ENCODE measurements around the gene CES2. TPM values are rescaled to one million over a fixed set of nuclear protein-coding genes. Genes with fewer than 3 reads are reported as not detected.
"Not testable (repeated sequence)": the region's sequence is repeated elsewhere in the genome, so short reads cannot be mapped to it uniquely, and the experiment has no call there.

CES2 gene
- polyA plus RNA-seq, 10 donors, result 22.3 to 28.6 (median 26.0) TPM

DNA sequence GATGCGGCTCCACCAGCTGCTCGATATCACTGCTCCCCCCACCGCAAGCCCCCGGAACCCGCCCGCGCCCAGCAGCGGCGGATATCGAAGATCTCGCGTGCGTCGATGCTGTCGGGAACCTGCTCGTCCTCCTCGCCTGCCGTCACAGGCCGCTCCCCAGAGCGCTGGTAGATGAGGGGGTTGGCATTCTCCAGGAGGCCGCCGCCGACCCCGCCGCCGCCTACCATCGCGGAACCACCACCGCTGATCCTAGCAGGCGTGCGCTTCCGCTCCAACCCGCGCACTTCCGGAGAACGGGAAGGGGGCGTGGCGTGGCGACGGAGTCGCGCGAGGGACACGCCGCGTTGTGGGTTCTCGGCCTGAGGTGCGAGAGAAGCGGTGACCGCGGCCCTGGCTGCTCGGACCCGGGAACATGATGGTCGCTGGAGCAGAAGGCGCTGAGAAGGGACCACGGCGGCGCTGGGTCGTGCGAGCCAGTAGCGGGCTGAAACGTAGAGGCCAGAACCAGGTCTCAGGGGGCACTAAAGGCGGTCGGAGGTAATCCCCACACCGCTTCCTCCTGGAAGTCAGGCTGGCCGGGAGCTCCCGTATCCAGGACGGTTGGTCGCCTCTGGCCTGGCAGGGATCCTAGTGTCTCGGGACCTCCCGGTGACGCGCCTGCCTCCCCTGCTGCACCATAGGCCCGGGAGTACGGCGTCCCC, 1.0 kb upstream of the CES2 start, which contains the start of gene CIAO2B:
TSS of gene CIAO2B (minus strand) at position 265 of the 701 bp plus-strand sequence. CDS start at position 227, 38 bp downstream.
- DNase-seq, result peak; percentile 83 to 98 (median 96)

DNA sequence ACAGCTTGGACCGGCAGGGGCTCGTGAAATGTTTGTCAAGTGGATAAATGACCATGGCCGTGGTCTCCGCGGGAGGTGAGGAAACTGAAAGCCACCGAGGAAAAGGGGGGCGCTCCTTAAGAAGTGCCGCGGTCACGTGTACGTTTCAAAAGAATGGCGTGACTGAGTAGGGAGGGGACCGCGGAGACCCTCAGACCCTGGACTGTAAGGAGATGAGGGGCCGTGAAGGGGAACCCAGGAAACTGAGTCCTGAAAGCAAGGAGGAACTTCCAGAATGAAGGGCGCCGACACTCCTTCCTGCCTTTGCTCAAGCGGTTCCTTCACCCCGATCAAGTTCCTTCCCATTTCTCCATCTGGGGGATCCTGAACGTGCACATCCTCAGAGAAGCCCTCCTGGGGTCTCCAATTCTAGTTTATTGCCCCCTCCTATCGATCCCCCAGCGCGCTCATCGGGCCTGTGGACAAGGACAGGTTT, 440 bp upstream of the CES2 start:
- DNase-seq, result peak in 1 of 3 donors; percentile 41

DNA sequence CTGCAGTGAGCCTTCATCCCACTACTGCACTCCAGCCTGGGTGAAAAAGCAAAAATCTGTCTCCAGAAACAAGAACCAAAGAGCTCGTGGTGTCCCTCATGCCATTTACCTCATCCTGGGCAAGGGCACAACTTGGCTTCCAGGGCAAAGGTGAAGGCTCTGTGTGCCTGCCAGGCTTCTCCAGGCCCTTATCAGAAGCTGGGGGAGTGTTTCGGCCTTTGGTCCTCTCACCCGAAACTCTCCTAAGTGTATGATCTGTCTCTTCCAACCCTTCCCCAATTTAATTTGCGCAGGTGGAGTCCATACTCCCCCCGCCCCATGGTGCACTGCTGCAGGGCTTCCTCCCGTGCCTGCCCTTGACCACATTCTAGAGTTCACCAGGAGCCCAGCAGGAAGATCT, 1.1 kb downstream of the CES2 start:
- no peak for DNase-seq

GRCh38 chr16:66936889-66937554, 1.7 kb downstream of the CES2 start:
- DNase-seq, result no peak

GRCh38 chr16:66937725-66938337, 2.5 kb downstream of the CES2 start:
- no peak for DNase-seq

- DNase-seq, result no peak
Measured at GRCh38 chr16:66939366-66939765, 4.0 kb downstream of the CES2 start.

DNA sequence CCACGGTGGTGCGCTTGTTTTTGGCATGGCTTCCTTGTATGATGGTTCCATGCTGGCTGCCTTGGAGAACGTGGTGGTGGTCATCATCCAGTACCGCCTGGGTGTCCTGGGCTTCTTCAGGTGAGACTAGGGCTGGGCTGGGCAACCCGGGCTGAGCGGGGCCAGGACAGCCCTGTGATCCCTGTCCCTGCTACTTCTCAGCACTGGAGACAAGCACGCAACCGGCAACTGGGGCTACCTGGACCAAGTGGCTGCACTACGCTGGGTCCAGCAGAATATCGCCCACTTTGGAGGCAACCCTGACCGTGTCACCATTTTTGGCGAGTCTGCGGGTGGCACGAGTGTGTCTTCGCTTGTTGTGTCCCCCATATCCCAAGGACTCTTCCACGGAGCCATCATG, 4.9 kb downstream of the CES2 start:
- no peak for DNase-seq

DNA sequence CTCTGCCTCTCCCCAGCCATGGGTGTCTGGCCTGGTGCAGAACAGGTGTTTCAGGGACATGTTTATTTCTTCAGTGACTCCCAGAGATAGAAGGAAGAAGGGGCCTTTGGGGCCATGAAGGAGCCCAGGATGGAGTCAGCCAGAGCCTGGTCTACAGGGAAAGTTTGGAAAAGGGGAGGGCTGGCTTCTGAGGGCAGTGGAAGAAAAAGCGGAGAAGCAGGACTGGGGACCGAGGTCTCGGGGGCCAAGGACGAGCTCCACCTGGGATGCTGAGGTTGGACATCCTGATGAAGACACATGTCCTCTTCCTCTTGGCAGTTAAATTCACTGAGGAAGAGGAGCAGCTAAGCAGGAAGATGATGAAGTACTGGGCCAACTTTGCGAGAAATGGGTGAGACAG, 7.7 kb downstream of the CES2 start:
- DNase-seq, result no peak

DNA sequence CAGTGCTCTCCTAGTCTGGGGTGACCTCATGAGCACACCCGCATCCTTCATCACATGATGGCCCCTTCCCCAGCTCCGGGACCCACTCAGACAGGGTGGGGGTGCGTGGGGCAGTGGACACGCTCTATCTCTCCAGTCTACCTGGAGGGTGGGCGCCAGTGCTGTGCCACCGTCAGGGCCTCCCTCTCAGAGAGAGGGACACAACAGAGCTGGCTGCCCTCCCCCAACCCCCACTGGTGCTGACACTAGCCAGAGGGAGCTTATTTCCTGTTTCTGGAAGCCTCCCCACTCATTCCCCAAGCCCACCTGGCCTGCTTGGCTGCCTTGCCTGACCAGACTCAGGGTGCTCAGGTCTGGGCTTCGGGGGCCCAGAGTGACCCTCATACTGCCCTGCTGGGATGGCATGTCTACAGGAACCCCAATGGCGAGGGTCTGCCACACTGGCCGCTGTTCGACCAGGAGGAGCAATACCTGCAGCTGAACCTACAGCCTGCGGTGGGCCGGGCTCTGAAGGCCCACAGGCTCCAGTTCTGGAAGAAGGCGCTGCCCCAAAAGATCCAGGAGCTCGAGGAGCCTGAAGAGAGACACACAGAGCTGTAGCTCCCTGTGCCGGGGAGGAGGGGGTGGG, 8.2 kb downstream of the CES2 start:
- DNase-seq, result no peak

DNA sequence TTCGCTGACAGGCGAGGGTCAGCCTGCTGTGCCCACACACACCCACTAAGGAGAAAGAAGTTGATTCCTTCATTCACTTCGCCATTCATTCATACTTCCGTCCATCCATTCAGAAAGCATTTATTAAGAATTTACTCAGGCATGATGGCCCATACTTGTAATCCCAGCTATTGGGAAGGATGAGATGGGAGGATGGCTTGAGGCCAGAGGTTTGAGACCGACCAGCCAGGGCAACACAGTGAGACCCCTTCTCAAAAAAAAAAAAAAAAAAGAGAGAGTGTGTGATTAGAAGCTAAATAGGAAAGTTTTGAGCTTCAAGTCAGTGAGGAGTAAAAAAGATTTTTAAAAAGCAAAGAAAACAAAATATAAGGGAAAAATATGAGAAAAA, 8.7 kb downstream of the CES2 start:
- no peak for DNase-seq

DNA sequence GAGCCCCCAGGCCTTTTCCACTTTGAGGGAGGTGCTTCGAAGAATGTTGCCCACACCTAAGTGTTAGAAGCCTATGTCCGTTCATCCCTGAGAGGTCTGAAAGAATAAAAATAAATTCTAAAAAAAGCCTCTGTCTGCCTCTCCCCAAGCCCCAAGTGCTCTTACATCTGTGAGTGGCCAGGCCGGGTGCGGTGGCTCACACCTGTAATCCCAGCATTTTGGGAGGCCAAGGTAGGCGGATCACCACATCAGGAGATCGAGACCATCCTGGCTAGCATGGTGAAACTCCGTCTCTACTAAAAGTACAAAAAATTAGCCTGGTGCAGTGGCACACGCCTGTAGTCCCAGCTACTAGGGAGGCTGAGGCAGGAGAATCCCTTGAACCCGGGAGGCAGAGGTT, 9.7 kb downstream of the CES2 start:
- not testable (repeated sequence) for DNase-seq

DNA sequence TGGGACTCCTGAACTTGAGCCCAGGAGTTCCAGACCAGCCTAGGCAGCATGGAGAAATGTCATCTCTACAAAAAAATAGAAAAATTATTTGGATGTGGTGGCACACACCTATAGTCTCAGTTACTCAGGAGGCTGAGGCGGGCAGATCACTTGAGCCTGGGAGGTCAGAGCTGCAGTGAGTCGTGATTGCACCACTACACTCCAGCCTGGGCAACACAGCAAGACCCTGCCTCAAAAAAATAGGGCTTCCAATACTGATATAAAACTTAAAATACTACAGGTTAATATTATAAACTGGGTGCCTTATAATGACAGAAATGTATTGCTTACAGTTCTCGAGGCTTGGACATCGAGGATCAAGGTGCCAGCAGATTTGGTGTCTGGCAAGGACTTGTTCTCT, 10.6 kb downstream of the CES2 start:
- DNase-seq, result no peak

DNA sequence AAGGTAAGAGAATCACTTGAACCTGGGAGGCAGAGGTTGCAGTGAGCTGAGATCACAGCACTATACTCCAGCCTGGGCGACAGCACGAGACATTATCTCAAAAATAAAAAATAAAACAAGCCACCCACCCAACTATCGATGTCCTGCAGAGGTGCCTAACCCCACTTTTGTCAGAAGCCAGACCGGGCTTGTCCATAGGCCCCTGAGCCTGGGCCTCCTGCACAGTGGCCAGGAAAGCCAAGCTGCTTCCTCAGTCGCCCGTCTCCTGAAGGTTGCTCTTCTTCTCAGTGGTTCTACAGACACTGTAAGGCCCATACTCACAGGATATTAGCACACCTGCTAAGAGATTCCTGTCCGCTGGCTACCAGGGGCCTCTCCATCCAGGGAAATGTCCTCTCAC, 11.2 kb downstream of the CES2 start:
- no peak for DNase-seq

DNA sequence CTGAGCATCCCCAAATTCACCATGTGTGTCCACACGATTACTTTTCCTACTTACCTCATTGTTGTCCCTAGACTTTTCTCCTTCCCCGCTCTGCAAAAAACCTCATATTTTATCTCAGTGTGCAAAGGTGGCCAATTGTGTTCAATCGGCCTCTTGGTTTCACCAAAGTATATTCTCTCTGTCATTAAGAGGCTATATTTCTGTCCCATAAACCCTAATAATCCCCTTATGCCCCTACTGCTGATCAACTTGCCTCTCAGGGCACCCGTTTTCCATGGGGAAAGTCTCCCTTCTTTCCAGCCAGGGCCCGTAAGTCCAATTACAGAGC, 11.6 kb downstream of the CES2 start:
- no peak for DNase-seq

GRCh38 chr16:66947302-66948065, 12.2 kb downstream of the CES2 start:
- DNase-seq, result peak; percentile 77 to 89 (median 85)

DNA sequence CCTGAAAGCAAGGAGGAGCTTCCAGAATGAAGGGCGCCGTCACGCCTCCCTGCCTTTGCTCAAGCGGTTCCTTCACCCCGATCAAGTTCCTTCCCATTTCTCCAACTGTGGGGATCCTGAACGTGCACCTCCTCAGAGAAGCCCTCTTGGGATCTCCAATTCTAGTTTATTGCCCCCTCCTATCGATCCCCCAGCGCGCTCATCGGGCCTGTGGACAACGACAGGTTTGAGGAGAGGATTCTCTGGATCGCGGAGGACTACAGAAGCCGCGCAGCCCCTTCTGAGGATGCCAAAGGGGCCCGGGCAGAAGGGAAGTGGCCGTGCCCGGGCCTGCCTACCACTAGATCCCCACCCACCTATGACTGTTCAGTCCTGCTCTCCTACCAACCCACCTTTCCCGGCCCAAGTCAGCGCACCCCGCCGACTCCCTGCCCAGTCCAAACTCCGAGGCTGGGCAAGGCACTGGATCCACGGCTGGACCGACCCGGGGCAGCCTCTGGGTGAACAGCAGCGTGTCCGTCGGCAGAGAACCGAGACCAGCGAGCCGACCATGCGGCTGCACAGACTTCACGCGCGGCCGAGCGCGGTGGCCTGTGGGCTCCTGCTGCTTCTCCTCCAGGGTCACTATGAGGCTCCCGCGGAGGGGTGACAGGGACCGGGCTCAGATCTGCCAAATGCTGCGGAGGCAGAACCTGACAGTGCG, 13.0 kb downstream of the CES2 start:
- DNase-seq, result peak in 1 of 3 donors; percentile 26

DNA sequence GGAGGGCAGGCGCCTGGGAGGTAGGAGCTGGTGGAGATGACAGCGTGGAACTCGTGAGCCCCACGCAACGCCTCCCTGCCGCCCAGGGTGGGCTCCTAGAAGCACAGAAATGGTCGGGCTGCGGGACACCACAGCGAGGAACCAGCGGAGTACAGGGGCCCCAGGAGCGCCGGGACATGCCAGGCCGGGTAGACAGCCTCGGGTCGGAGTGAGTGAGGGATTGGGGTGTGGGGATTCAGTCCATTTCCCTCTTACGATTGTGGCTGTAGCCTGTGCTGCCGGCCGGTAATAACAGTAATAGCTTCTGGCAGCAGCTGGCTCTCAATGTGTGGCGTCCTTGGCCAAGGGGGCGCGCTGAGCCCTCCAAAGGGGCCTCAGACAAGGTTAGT, 13.5 kb downstream of the CES2 start:
- DNase-seq, result no peak

GRCh38 chr16:66949472-66949871, 14.2 kb downstream of the CES2 start:
- no peak for DNase-seq

DNA sequence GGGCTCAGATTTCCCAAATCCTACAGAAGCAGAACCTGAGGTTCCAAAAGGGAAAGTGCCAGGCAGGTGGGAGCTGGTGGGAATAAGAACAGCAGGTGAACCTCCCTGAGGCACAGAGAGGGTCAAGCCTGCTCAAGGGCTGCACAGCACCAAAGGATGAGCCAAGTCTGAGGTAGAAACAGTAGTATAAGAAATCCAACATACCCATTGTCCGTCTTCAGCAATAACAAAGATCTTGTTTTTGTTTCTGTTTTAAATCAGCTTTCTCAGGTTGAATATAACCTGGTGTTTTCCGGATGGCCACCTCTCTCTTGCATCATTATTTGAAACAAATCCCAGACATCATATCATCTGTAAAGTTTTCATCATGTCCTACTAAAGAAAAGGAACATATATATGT, 15.1 kb downstream of the CES2 start:
- DNase-seq, result no peak

- DNase-seq, result no peak
Measured at GRCh38 chr16:66950971-66951790, 15.9 kb downstream of the CES2 start.

Data from muscle of back (tissue), 11 donors.